NCI-H2227 (cell line): ENCODE measurements around the gene HTN1.
"Not testable (repeated sequence)": the region's sequence is repeated elsewhere in the genome, so short reads cannot be mapped to it uniquely, and the experiment has no call there.

Experiments
- DNase-seq: peaks from one replicate; lab custom pipeline; 2025; ENCODE audit not compliant: unreplicated experiment; lab: John Stamatoyannopoulos, UW

The HTN1 gene

DNA sequence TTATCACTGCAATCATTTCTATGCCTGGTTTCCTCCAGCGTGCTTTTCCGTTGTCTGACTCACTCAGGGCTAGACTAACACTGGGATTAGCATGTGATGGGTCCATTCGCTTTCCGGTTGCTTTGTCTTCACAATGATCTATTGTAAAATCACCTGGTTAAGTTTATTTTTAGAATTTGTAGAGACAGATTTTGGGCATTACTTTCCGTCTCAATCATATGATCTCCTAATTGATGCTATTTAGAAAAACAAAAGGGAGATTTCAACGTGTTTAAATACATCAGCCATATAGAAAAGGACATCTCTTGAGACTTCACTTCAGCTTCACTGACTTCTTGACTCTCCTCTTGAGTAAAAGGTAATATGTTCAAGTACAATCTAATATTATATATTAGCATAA is at the start of gene HTN1:
TSS of gene HTN1 (plus strand) at position 301 of the 400 bp plus-strand sequence. CDS start 2,639 bp downstream, outside the sequence.
- not testable (repeated sequence) for DNase-seq

- DNase-seq, result no peak
These were observed 49.5 kb upstream of the HTN1 start for GRCh38 chr4:70000711-70001110.

DNA sequence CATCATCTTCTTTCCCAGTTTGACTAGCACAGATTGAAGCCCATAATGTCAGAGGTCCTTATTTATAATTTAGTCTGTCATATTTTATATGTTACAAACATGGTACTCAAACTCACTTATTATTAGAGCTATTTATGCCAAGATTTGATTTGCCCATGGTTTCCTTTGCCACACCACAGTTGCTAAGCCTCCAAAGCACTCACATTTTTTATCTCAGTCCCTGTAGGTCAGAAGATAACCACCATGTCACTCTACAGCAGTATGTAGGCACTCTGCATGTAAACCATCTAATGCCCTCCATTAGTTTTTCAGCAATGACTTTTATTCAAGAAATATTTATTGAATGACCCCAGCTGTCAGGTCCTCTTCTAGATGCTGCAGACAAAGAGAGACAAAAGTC is 47.7 kb upstream of the HTN1 start:
- no peak for DNase-seq

DNA sequence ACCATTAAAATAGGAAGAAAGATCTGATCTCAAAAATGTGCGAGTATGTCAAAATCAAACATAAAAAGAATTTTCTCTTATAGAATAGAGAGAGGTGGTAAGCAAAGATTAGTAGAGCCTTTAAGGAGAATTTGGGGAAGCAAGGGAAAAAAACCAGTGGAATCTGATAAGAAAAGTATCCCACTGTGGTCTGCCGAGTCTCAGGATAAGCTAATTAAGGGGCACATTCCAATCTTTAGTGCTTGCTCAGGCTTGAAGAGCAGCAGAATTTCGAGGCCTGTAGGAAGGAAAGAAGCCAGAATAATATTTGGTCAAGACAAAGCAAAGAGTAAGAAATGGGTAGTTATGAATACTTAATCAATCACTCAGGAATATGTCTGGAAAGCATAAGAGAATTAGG is 41.5 kb upstream of the HTN1 start:
- no peak for DNase-seq

- DNase-seq, result not testable (repeated sequence)
These were observed 31.2 kb upstream of the HTN1 start for GRCh38 chr4:70019006-70019405.

DNA sequence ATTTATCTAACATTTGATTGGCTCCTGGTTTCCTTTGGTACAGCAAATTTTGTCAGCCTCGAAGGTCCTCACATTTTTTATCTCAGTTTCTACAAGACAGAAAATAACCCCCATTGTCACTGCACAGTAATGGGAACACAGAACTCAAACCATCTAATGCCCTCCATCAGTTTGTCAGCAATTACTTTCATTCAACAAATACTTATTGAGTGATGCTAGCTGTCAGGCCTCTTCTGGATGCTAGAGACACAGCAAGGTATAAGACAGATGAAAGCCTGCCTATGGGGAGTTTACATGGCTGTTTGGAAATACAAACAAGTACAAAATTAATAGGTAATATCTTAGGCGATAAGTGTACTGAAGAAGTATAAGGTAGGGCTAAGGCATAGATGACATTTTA is 27.0 kb upstream of the HTN1 start:
- no peak for DNase-seq

DNA sequence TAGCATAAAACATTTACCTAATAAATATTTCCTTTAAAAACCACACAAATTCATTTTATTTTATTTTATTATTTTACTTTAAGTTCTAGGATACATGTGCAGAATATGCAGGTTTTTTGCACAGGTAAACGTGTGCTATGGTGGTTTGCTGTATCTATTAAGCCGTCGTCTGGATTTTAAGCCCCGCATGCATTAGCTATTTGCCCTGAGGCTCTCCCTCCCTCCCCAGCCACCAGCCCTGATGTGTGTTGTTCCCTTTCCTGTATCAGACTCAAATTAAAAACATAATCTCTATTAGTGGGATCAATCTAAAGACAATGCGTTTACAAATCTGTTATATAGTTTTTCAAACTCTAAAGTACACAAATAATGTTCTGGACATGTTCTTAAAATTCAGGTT is 23.2 kb upstream of the HTN1 start:
- DNase-seq, result no peak

- not testable (repeated sequence) for DNase-seq
These were observed 22.1 kb upstream of the HTN1 start, which contains the start of gene HTN3 for GRCh38 chr4:70028159-70028558. Gene HTN3 (plus strand): TSS chr4:70028459. CDS start chr4:70030741, 2,282 bp downstream.

- not testable (repeated sequence) for DNase-seq
These were observed 12.7 kb upstream of the HTN1 start for GRCh38 chr4:70037559-70037958.

GRCh38 chr4:70039928-70040327 is 10.3 kb upstream of the HTN1 start:
- DNase-seq, result not testable (repeated sequence)

DNA sequence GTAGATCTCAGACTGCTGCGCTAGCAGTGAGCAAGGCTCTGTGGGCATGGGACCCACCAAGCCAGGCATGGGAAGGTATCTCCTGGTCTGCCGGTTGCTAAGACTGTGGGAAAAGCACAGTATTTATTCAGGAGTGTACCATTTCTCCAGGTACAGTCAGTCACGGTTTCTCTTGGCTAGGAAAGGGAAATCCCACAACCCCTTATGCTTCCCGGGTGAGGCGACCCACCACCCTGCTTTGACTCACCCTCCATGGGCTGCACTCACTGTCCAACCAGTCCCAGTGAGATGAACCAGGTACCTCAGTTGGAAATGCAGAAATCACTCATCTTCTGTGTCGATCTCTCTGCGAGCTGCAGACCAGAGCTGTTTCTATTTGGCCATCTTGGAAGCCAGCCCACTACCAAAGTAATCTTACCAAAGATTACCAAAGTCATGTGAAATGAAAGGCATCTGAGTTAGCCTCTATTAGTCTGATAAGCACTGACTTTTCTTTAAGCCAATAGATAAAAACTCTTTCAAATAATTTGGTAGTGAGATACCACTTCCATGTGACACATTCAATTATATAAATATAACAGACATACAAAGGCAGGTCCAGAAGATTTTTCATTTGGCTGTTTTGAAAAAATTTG is 8.5 kb upstream of the HTN1 start:
- DNase-seq, result no peak

- DNase-seq, result not testable (repeated sequence)
These were observed 6.3 kb downstream of the HTN1 start for GRCh38 chr4:70056534-70056933.

DNA sequence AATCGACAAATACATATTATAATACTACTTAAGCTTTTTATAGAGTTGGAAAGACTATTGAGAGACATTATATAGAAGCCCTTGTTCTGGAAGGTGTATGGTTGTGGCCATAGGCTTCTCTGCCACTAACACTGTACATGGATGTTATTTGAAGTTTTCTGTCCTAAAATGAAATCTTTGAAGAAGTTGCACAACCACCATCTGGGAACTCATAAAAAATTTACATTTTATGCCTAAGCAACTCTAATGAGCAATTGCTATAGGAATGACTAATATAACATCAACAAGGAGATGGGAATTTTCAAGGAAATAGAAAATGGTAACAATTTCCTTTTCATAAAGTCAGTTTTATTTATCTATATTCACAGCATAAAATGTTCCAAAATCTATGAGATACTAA is 7.4 kb downstream of the HTN1 start:
- DNase-seq, result no peak

DNA sequence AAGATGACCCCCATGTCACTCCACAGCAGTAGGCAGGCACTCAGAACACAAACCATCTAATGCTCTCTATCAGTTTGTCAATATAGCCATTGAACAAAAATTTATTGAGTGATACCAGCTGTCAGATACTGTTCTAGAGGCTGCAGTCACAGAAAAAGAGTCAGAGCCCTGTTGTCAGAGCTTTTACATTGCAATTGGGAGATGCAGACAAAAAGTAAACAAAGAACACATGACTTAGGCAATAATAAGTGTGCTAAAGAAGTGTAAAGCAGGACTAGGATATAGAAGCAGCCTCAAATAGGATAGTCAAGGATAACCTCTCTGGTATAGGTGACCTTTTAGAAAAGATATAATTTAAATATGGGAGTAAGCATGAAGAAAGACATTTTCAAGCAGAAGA is 8.9 kb downstream of the HTN1 start:
- DNase-seq, result no peak

DNA sequence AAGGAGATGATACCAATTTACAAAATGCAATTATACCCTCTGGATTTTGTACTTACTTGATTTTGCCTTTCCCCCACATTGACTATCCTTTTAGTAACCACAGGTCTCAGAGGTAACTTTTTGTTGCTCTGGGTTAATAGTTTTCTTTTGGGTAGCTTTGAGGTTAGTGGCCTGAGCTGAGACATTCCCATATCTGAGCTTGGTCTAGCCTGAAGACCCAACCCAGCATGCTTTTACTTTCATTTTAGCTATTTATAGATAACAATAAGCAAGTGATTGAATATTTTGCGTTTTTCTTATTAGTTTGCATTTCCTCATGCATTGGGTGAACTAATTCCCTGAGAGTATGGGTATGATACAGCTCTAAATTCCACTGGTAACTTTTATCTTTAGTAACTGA is 11.8 kb downstream of the HTN1 start:
- DNase-seq, result no peak

DNA sequence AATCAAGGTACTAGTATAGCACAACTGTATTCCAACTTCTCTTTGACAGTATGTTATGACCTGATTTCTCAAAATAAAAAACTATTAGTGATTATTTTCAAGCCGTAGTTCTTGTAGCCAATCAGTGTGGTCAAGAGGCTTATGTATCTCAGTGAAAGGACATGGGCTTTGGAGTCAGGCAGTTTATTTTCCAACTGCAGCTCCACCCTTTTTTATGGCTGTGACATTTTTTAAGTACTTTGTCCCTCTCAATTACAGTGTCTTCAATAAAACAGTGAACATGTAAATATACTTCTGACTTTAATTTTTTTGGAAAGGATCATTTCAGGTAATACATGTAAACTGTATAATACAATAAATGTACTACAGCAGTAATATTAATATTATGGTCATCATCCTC is 30.0 kb downstream of the HTN1 start:
- DNase-seq, result no peak

GRCh38 chr4:70099206-70099605 is 49.0 kb downstream of the HTN1 start:
- DNase-seq, result no peak
